ENCODE data around the gene NELFB. TPM values are rescaled to one million over a fixed set of nuclear protein-coding genes. Genes with fewer than 3 reads are reported as not detected.

NELFB gene
- total RNA-seq, 1 donor from 2014 or later: 58.2 TPM

- H3K27me3 Mint-ChIP-seq: no peaks in the 10 kb centered on the region
- CTCF ChIA-PET: no interaction called here
- H3K4me3 Mint-ChIP-seq: no peak overlapping the region
- intact Hi-C loops (cut with micrococcal nuclease): no loop called here
- no peak for DNase-seq
- no peak for ATAC-seq (ENCODE audit: low read depth)
- H3K9me3 Mint-ChIP-seq: no peaks in the 10 kb centered on the region
- H3K36me3 Mint-ChIP-seq (ENCODE audit: low read depth): peaks cover 34% of the 10 kb centered on the region
- H3K4me1 Mint-ChIP-seq: peaks cover 57% of the 10 kb centered on the region
- POLR2A ChIA-PET: interaction anchor here (0.6 kb wide), 1 partner anchor 723 kb away, joined by 3 read pairs; no protein-coding TSS in a partner anchor
- TF ChIP-seq CTCF (IDR thresholded peaks at IDR 0.05): no peak
- H3K27ac Mint-ChIP-seq: no peak overlapping the region
Measured at GRCh38 chr9:137270929-137271695, 16.0 kb downstream of the NELFB start.

- DNase-seq: no peak
- no peaks in the 10 kb centered on the region for H3K27me3 Mint-ChIP-seq
Measured at GRCh38 chr9:137271696-137272076, 16.6 kb downstream of the NELFB start.

GRCh38 chr9:137272241-137273094, 17.3 kb downstream of the NELFB start:
- Mint-ChIP-seq H3K4me3 (no peak overlapping the region), H3K4me1 (peaks cover 65% of the 10 kb centered on the region), H3K27ac (no peak overlapping the region), H3K36me3 (ENCODE audit: low read depth) (peaks cover 27% of the 10 kb centered on the region), H3K27me3 (no peaks in the 10 kb centered on the region), H3K9me3 (no peaks in the 10 kb centered on the region)
- no peak for TF ChIP-seq CTCF (IDR thresholded peaks at IDR 0.05)
- DNase-seq: no peak
- POLR2A ChIA-PET: interaction anchor here (0.6 to 3.3 kb wide), 3 partner anchors 18 to 121 kb away, joined by 3 to 16 read pairs (median 5); partner anchors contain the start of genes NELFB and TUBB4B
- intact Hi-C loops (cut with micrococcal nuclease): no loop called here
- no peak for ATAC-seq (ENCODE audit: low read depth)
- CTCF ChIA-PET: no interaction called here

More at GRCh38 chr9:137271696-137272076, 16.6 kb downstream of the NELFB start:
- H3K9me3 Mint-ChIP-seq: no peaks in the 10 kb centered on the region
- no peak overlapping the region for H3K27ac Mint-ChIP-seq
- no peak overlapping the region for H3K4me3 Mint-ChIP-seq
- CTCF ChIA-PET: no interaction called here
- no peak for TF ChIP-seq CTCF (IDR thresholded peaks at IDR 0.05)
- ATAC-seq (ENCODE audit: low read depth): no peak
- intact Hi-C loops (cut with micrococcal nuclease): no loop called here
- peaks cover 34% of the 10 kb centered on the region for H3K36me3 Mint-ChIP-seq (ENCODE audit: low read depth)
- POLR2A ChIA-PET: interaction anchor here (0.6 kb wide), 1 partner anchor 724 kb away, joined by 3 read pairs; no protein-coding TSS in a partner anchor
- peaks cover 59% of the 10 kb centered on the region for H3K4me1 Mint-ChIP-seq

- CTCF ChIA-PET: no interaction called here
- peaks cover 22% of the 10 kb centered on the region for H3K36me3 Mint-ChIP-seq (ENCODE audit: low read depth)
- intact Hi-C loops (cut with micrococcal nuclease): no loop called here
- DNase-seq: no peak
- H3K4me3 Mint-ChIP-seq: no peak overlapping the region
- no peaks in the 10 kb centered on the region for H3K27me3 Mint-ChIP-seq
- no peak for TF ChIP-seq CTCF (IDR thresholded peaks at IDR 0.05)
- ATAC-seq (ENCODE audit: low read depth): no peak
- no peak overlapping the region for H3K27ac Mint-ChIP-seq
- H3K4me1 Mint-ChIP-seq: peaks cover 62% of the 10 kb centered on the region
- no peaks in the 10 kb centered on the region for H3K9me3 Mint-ChIP-seq
- POLR2A ChIA-PET: interaction anchor here (1.5 to 3.3 kb wide), 2 partner anchors 19 to 32 kb away, joined by 5 to 16 read pairs; partner anchors contain the start of genes NELFB and TUBB4B
Measured at GRCh38 chr9:137273095-137273490, 18.0 kb downstream of the NELFB start.

Data from activated B cell treated with CpG ODN at 0.5 μM for 24 hours (primary cell).